Activated CD8-positive, alpha-beta T cell treated with anti-CD3 and anti-CD28 coated beads for 36 hours (primary cell): Measurements from ENCODE around the gene RIN3. TPM values are rescaled to one million over a fixed set of nuclear protein-coding genes. Genes with fewer than 3 reads are reported as not detected.

Source experiments
- ATAC-seq: fragments of 200-7000 bp; cut with Tn5 transposase; one replicate; pipeline ENCODE4 v1.10.0; 2021; ENCODE audit warnings: mild to moderate bottlenecking, moderate library complexity
- CTCF ChIA-PET: fragments of 350-600 bp; sonication (Branson Sonifier 250); formaldehyde crosslinking; loops from one replicate; lab custom pipeline; 2021; ENCODE audit warnings: antibody characterized with exemption; lab: Charles Lee
- POLR2A ChIA-PET: fragments of 350-600 bp; sonication (Branson Sonifier 250); formaldehyde crosslinking; loops from one replicate; lab custom pipeline; 2021; ENCODE audit warnings: antibody characterized with exemption; lab: Charles Lee
- DNase-seq: peaks from one replicate; pipeline ENCODE4 v3.0.0-alpha.2; 2020
- H3K27ac Mint-ChIP-seq: one replicate; pipeline ENCODE4 v1.8.0; 2021; ENCODE audit warnings: mild to moderate bottlenecking, mixed read lengths
- H3K27me3 Mint-ChIP-seq: one replicate; pipeline ENCODE4 v1.8.0; 2021; ENCODE audit warnings: mixed read lengths
- H3K36me3 Mint-ChIP-seq: one replicate; pipeline ENCODE4 v1.8.0; 2021; ENCODE audit warnings: low read depth, mixed read lengths
- H3K4me1 Mint-ChIP-seq: one replicate; pipeline ENCODE4 v1.8.0; 2021; ENCODE audit warnings: low read depth, mixed read lengths
- H3K4me3 Mint-ChIP-seq: one replicate; pipeline ENCODE4 v1.8.0; 2021; ENCODE audit warnings: mild to moderate bottlenecking, moderate library complexity, mixed read lengths
- H3K9me3 Mint-ChIP-seq: one replicate; pipeline ENCODE4 v1.8.0; 2021; ENCODE audit warnings: mixed read lengths
- intact Hi-C: fragments of 100-400 bp; cut with micrococcal nuclease; formaldehyde crosslinking; loops from one replicate; pipeline ENCODE4 v1.10.0; 2022
- total RNA-seq, 2 experiments: library from RNA; stranded (reverse); gene quantifications; one replicate each; pipeline ENCODE4 v1.2.3, GENCODE V29; 2021
- TF ChIP-seq, protein P1 (sequence below): fragments of 200-600 bp; IDR thresholded peaks from one replicate; pipeline ENCODE4 v1.8.0; 2022; ENCODE audit warnings: antibody characterized with exemption, mild to moderate bottlenecking

RIN3 gene
- total RNA-seq, 2 experiments from 2014 or later = 61.3 to 62.4 TPM

DNA sequence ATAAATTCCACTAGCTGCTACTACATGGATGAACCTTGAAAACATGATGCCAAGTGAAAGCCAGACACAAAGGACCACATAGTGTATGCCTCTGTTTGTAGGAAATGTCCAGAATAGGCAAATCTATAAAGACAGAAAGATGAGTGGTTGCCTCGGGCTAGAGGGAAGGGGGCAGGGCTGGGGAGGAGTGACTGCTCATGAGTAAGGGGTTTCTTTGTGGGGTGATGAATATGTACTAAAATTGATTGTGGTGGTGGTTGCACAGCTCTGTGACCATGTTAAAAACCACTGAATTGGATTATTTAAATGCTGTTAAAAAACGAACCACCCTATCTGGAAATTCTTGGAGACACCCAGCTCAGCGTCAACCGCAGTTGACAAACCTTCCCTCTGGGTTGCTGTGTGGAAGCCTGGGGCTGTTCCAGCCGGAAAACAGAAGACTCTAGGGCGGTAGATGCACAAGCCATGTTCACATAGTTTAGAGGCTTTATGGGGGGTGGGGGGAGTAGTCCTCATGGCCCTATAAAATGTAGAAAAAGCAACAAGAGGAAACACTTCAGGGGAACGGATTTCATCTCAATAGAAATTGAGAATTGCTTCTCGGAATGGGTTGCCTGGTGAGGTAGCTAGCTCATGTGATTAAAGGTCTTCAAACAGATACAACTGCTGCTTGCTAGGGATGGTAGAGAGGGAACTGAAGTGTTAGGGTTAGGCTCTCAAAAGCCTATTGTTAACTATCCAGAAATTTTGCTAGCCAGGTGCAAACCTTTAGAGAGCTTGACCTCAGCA lies 29.4 kb downstream of the RIN3 start:
- Mint-ChIP-seq H3K4me3 (no peak overlapping the region), H3K9me3 (no peaks in the 10 kb centered on the region), H3K36me3 (peaks cover 19% of the 10 kb centered on the region), H3K4me1 (peaks cover 62% of the 10 kb centered on the region), H3K27ac (peak overlapping the region; percentile 58), H3K27me3 (no peaks in the 10 kb centered on the region)
- CTCF ChIA-PET = interaction anchor here (0.7 to 1.3 kb wide), 4 partner anchors 20 to 408 kb away, joined by 3 to 4 read pairs (median 3); no protein-coding TSS in a partner anchor
- POLR2A ChIA-PET = interaction anchor here (1.9 kb wide), 1 partner anchor 11 kb away, joined by 14 read pairs; no protein-coding TSS in a partner anchor
- DNase-seq (no peak), ATAC-seq (no peak)
- TF ChIP-seq, protein P1, sequence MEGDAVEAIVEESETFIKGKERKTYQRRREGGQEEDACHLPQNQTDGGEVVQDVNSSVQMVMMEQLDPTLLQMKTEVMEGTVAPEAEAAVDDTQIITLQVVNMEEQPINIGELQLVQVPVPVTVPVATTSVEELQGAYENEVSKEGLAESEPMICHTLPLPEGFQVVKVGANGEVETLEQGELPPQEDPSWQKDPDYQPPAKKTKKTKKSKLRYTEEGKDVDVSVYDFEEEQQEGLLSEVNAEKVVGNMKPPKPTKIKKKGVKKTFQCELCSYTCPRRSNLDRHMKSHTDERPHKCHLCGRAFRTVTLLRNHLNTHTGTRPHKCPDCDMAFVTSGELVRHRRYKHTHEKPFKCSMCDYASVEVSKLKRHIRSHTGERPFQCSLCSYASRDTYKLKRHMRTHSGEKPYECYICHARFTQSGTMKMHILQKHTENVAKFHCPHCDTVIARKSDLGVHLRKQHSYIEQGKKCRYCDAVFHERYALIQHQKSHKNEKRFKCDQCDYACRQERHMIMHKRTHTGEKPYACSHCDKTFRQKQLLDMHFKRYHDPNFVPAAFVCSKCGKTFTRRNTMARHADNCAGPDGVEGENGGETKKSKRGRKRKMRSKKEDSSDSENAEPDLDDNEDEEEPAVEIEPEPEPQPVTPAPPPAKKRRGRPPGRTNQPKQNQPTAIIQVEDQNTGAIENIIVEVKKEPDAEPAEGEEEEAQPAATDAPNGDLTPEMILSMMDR = no peak
- intact Hi-C loops = no loop called here

DNA sequence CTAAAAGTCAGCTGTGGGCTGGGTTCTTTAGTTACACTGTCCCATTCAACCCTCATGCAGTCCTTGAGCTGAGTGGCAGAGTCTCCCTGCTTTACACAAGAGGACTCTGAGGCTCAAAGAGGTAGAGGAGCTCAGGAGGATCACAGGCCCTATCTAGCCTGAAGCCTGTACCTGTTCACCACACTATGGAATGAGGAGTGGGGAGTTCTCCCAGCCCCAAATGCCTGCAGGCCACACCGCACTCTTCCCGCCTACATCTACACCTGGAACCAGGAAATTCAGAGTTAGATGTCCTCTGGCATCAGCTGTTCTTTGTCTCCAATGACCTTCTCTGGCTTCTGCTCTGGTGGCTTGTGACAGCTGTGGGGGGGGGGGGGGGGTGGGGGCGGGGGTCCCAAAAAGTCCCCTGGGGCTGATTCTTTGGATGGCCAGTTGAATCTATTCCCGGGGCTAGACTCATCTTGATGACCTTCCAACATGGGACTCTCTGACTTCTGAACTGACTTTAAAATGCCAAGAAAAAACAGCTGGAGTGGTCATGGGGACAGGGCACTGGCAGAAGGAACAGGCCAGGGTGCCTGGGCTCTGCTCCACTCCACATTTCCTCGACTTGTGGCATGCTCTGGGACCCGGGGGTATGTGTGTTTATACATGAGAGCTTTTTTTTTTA lies 30.6 kb downstream of the RIN3 start:
- CTCF ChIA-PET = interaction anchor here (1.3 kb wide), 1 partner anchor 21 kb away, joined by 4 read pairs; no protein-coding TSS in a partner anchor
- ATAC-seq (no peak), DNase-seq (no peak)
- Mint-ChIP-seq H3K4me3 (no peak overlapping the region), H3K27ac (no peak overlapping the region), H3K27me3 (no peaks in the 10 kb centered on the region), H3K9me3 (no peaks in the 10 kb centered on the region), H3K36me3 (peaks cover 16% of the 10 kb centered on the region), H3K4me1 (peaks cover 55% of the 10 kb centered on the region)
- TF ChIP-seq, protein P1 = no peak
- POLR2A ChIA-PET = interaction anchor here (1.1 kb wide), 1 partner anchor 9 kb away, joined by 5 read pairs; no protein-coding TSS in a partner anchor
- intact Hi-C loops = no loop called here

DNA sequence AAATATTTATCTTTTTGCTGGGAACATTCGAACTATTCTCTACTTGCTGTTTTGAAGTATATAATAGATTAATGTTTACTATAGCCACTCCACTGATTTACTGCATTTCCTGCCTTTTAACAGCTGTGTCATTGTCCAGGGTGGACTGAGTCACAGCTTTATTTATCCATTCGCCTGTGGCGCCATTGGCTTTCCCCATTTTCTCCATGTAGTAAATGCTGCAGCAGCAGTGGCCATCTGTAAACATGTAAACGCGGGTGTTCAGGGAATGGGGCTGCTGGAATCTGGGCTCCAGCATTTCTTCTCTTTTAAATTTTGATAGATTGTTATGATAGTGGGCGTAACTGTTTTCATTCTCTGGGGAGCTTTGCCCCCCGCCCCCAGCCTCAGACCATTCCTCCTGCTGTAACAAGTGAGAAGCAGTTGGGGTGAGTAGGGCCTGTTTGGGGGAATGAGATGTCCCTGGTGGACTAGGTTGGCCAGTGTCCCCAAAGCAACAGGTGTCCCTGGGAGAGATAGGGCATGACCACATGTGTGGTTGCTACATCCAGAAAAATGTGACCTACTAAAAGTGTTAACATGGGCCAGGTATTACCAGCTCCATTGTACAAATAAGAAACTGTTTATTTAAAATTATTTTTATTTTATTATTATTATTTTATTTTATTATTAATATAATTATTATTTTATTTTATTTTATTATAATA lies 32.9 kb downstream of the RIN3 start:
- DNase-seq (no peak), ATAC-seq (no peak)
- TF ChIP-seq, protein P1 = no peak
- H3K27ac Mint-ChIP-seq = no peak overlapping the region
- no peaks in the 10 kb centered on the region for H3K27me3 Mint-ChIP-seq
- POLR2A ChIA-PET = interaction anchor here (0.8 to 1.2 kb wide), 3 partner anchors 14 to 102 kb away, joined by 3 read pairs; no protein-coding TSS in a partner anchor
- intact Hi-C loops = no loop called here
- peaks cover 12% of the 10 kb centered on the region for H3K36me3 Mint-ChIP-seq
- no peaks in the 10 kb centered on the region for H3K9me3 Mint-ChIP-seq
- H3K4me3 Mint-ChIP-seq = no peak overlapping the region
- CTCF ChIA-PET = interaction anchor here (2.2 to 2.3 kb wide), 2 partner anchors 9 to 10 kb away, joined by 6 to 7 read pairs; no protein-coding TSS in a partner anchor
- peaks cover 51% of the 10 kb centered on the region for H3K4me1 Mint-ChIP-seq

DNA sequence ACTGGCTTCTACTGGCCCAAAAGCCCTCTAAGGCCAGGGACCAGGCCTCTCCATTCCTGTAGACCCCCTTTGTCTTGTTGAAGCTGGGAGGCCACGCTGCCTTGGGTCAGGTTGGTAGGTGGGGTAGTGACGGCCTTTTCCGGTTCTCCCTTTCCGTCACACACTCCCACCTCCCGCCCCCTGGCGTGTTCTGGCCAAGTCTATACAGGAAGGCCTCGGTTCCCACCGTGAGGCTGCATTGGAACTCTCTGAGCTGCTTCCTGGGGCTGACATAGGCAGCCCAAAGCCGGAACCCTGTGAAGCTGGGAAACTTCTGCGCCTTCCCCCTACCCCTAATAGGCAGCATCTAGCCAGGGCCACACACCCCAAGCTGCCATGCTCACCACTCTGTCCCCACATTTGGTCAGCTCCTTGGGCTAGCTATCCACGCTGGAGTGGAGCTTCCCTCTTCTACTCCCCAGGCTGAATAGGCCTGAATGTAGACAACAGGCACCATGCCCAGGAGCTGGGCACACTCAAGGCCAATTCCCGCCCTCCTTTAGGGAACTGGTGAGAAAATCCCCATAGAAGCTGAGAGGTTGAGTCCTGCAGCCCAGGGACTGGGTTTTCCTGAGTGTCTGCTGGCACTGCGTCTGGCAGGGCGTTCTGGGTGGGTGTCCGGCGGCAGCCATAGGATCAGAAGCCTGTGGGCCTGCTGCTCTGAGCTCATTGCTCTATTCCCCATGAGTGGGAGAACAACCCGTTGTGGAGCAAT lies 35.7 kb downstream of the RIN3 start:
- CTCF ChIA-PET = interaction anchor here (1.3 to 2.4 kb wide), 7 partner anchors 28 to 208 kb away, joined by 3 to 6 read pairs (median 4); no protein-coding TSS in a partner anchor
- no peak for ATAC-seq
- peak overlapping the region; percentile 26 for H3K27ac Mint-ChIP-seq

More for the DNA sequence above, 35.7 kb downstream of the RIN3 start:
- Mint-ChIP-seq H3K4me3 (no peak overlapping the region), H3K36me3 (peaks cover 11% of the 10 kb centered on the region), H3K4me1 (peaks cover 55% of the 10 kb centered on the region), H3K9me3 (no peaks in the 10 kb centered on the region), H3K27me3 (no peaks in the 10 kb centered on the region)
- POLR2A ChIA-PET = interaction anchor here (0.6 to 1.5 kb wide), 3 partner anchors 10 to 128 kb away, joined by 3 read pairs; no protein-coding TSS in a partner anchor
- TF ChIP-seq, protein P1 = no peak
- intact Hi-C loops = no loop called here
- DNase-seq = no peak
